Neural cell (in vitro differentiated cells): ENCODE measurements around the gene IQCH.

Experiments
- EZH2 ChIP-seq: fragments of 200-600, 300-800 bp; shearing (Covaris generic), sonication (generic); IDR thresholded peaks from 2 replicates; pipeline ENCODE4 v1.6.1; 2014; ENCODE audit warnings: antibody characterized with exemption, low read length, borderline replicate concordance, mild to moderate bottlenecking; ENCODE audit not compliant: insufficient read depth, poor library complexity, severe bottlenecking
- POLR2AphosphoS5 ChIP-seq: IDR thresholded peaks from 2 replicates; pipeline ENCODE4 v1.6.1; 2012
- RAD21 ChIP-seq: fragments of 450-650 bp; conservative IDR thresholded peaks from 2 replicates; pipeline ENCODE4 v1.6.1; 2014; ENCODE audit warnings: antibody characterized with exemption, mild to moderate bottlenecking, moderate library complexity
- REST ChIP-seq: IDR thresholded peaks from 2 replicates; pipeline ENCODE4 v1.6.1; 2012; ENCODE audit warnings: borderline replicate concordance
- TAF1 ChIP-seq: IDR thresholded peaks from 2 replicates; pipeline ENCODE4 v1.6.1; 2012; ENCODE audit warnings: low read depth
- TF ChIP-seq, protein P1 (sequence below): fragments of 450-650 bp; IDR thresholded peaks from 2 replicates; pipeline ENCODE4 v1.5.1; 2014; ENCODE audit warnings: antibody characterized with exemption, mild to moderate bottlenecking, moderate library complexity; ENCODE audit not compliant: poor library complexity, severe bottlenecking

DNA sequence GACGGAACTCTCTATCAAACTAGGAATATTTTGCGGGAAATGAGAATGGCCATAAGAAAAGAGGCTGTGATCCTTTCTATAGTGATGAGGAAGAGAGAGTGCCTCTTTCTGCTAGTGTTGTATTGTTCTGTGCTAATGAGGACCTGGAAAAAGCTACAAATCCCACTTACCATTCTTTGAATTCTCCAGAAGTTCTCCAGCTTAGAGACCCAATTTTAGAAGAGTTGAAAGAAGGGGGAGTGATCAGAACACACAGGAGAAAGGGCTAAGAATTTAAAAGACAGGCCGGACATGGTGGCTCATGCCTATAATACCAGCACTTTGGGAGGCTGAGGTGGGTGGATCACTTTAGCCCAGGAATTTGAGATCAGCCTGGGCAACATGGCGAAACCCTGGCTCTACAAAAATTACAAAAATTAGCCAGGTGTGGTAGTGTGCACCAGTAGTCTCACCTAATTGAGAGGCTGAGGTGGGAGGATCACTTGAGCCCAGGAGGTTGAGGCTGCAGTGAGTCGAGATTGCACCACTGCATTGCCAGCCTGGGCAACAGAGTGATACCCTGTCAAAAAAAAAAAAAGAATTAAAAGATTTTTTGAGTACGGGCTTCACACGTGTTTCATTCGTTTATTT is 126.9 kb downstream of the IQCH start:
- TF ChIP-seq, protein P1, sequence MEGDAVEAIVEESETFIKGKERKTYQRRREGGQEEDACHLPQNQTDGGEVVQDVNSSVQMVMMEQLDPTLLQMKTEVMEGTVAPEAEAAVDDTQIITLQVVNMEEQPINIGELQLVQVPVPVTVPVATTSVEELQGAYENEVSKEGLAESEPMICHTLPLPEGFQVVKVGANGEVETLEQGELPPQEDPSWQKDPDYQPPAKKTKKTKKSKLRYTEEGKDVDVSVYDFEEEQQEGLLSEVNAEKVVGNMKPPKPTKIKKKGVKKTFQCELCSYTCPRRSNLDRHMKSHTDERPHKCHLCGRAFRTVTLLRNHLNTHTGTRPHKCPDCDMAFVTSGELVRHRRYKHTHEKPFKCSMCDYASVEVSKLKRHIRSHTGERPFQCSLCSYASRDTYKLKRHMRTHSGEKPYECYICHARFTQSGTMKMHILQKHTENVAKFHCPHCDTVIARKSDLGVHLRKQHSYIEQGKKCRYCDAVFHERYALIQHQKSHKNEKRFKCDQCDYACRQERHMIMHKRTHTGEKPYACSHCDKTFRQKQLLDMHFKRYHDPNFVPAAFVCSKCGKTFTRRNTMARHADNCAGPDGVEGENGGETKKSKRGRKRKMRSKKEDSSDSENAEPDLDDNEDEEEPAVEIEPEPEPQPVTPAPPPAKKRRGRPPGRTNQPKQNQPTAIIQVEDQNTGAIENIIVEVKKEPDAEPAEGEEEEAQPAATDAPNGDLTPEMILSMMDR: no peak
- TF ChIP-seq EZH2: no peak
- no peak for TF ChIP-seq POLR2AphosphoS5
- TF ChIP-seq RAD21: no peak
- TF ChIP-seq REST: no peak
- TF ChIP-seq TAF1: no peak
